SU-DHL-6 (cell line): ENCODE data around the gene NGB.

Source experiments
- H2AFZ ChIP-seq: fragments of 200-600 bp; sonication (generic); 2 replicates; pipeline ENCODE4 v1.6.1; 2014; ENCODE audit warnings: low read depth, mild to moderate bottlenecking, moderate library complexity, mixed read lengths, antibody characterized with exemption, low read length; ENCODE audit not compliant: severe bottlenecking
- H3F3A ChIP-seq: fragments of 200-600 bp; shearing (Covaris generic); 2 replicates; pipeline ENCODE4 v1.6.0; 2016; ENCODE audit warnings: antibody characterized with exemption, mild to moderate bottlenecking; ENCODE audit not compliant: insufficient read depth
- H3K27ac ChIP-seq: fragments of 200-600 bp; sonication (generic); 2 replicates; pipeline ENCODE4 v1.5.1; 2016; ENCODE audit warnings: low read depth, mild to moderate bottlenecking, low read length, moderate library complexity, mixed read lengths
- H3K27me3 ChIP-seq: fragments of 200-600 bp; sonication (generic), shearing (Covaris generic); 2 replicates; pipeline ENCODE4 v1.6.0; 2014; ENCODE audit warnings: mild to moderate bottlenecking, low read length
- H3K36me3 ChIP-seq: fragments of 200-600 bp; sonication (generic); 2 replicates; pipeline ENCODE4 v1.6.1; 2014; ENCODE audit warnings: mild to moderate bottlenecking, low read length, mixed read lengths
- H3K4me2 ChIP-seq: fragments of 300-600, 200-600 bp; shearing (Covaris generic), sonication (generic); 2 replicates; pipeline ENCODE4 v1.6.0; 2014; ENCODE audit warnings: low read length, low read depth, mild to moderate bottlenecking; ENCODE audit not compliant: poor library complexity, severe bottlenecking
- H3K4me3 ChIP-seq: fragments of 200-600 bp; sonication (generic); 2 replicates; pipeline ENCODE4 v1.5.1; 2014; ENCODE audit warnings: antibody characterized with exemption, low read length, mild to moderate bottlenecking, mixed read lengths; ENCODE audit not compliant: insufficient read depth, poor library complexity, severe bottlenecking
- H3K79me2 ChIP-seq: fragments of 200-600 bp; sonication (generic); 2 replicates; pipeline ENCODE4 v1.6.1; 2014; ENCODE audit warnings: mild to moderate bottlenecking, low read length, moderate library complexity; ENCODE audit not compliant: insufficient read depth
- H3K9ac ChIP-seq: fragments of 200-600 bp; sonication (generic); 2 replicates; pipeline ENCODE4 v1.7.0; 2014; ENCODE audit warnings: mild to moderate bottlenecking, low read length
- H3K9me2 ChIP-seq: fragments of 200-600 bp; sonication (generic); replicated peaks from 2 replicates; pipeline ENCODE4 v1.6.1; 2014; ENCODE audit warnings: low read length; ENCODE audit not compliant: insufficient read depth
- H3K9me3 ChIP-seq: fragments of 200-600 bp; sonication (generic); 2 replicates; pipeline ENCODE4 v1.6.1; 2014; ENCODE audit warnings: low read length, mixed read lengths; ENCODE audit not compliant: insufficient read depth
- H4K20me1 ChIP-seq: fragments of 200-600 bp; sonication (generic); 2 replicates; pipeline ENCODE4 v1.6.1; 2014; ENCODE audit warnings: low read depth, mild to moderate bottlenecking, antibody characterized with exemption, low read length, moderate library complexity, mixed read lengths
- CTCF ChIP-seq: fragments of 200-600 bp; sonication (generic); IDR thresholded peaks from one replicate; pipeline ENCODE4 v1.5.1; 2017; ENCODE audit warnings: antibody characterized with exemption, mild to moderate bottlenecking, low read length, moderate library complexity; ENCODE audit not compliant: insufficient read depth, poor library complexity, severe bottlenecking
- EZH2phosphoT487 ChIP-seq: fragments of 200-600 bp; sonication (generic), shearing (Covaris generic); conservative IDR thresholded peaks from 2 replicates; pipeline ENCODE4 v1.6.1; 2018; ENCODE audit warnings: mild to moderate bottlenecking, antibody characterized with exemption, low read length, moderate library complexity, mixed read lengths

NGB gene

GRCh38 chr14:77257700-77258099 lies 13.3 kb downstream of the NGB start:
- Histone ChIP-seq H3K9me2 (no peaks in the 10 kb centered on the region), H3K27me3 (no peaks in the 10 kb centered on the region), H4K20me1 (no peaks in the 10 kb centered on the region), H3K79me2 (no peaks in the 10 kb centered on the region), H3K9ac (no peak overlapping the region), H2AFZ (no peak overlapping the region), H3K27ac (no peak overlapping the region), H3K9me3 (no peaks in the 10 kb centered on the region), H3K36me3 (no peaks in the 10 kb centered on the region), H3K4me3 (no peak overlapping the region), H3F3A (no peaks in the 10 kb centered on the region), H3K4me2 (no peak overlapping the region)
- TF ChIP-seq EZH2phosphoT487 (no peak), CTCF (no peak)

- Histone ChIP-seq H3K36me3 (no peaks in the 10 kb centered on the region), H3K9me3 (no peaks in the 10 kb centered on the region), H3K9me2 (no peaks in the 10 kb centered on the region), H3K27me3 (no peaks in the 10 kb centered on the region), H3K9ac (no peak overlapping the region), H3K4me3 (no peak overlapping the region), H3K4me2 (no peak overlapping the region), H4K20me1 (no peaks in the 10 kb centered on the region), H3F3A (no peaks in the 10 kb centered on the region), H2AFZ (no peak overlapping the region), H3K27ac (no peak overlapping the region), H3K79me2 (no peaks in the 10 kb centered on the region)
- TF ChIP-seq EZH2phosphoT487 (no peak), CTCF (no peak)
Observed at GRCh38 chr14:77256694-77257093, 14.3 kb downstream of the NGB start.

GRCh38 chr14:77253333-77254190 lies 17.4 kb downstream of the NGB start:
- no peak overlapping the region for H2AFZ ChIP-seq
- H3F3A ChIP-seq = no peaks in the 10 kb centered on the region
- H3K9me2 ChIP-seq = no peaks in the 10 kb centered on the region
- H3K9ac ChIP-seq = no peak overlapping the region
- no peaks in the 10 kb centered on the region for H3K9me3 ChIP-seq
- H4K20me1 ChIP-seq = no peaks in the 10 kb centered on the region
- no peak overlapping the region for H3K4me2 ChIP-seq
- H3K4me3 ChIP-seq = no peak overlapping the region
- no peaks in the 10 kb centered on the region for H3K36me3 ChIP-seq
- TF ChIP-seq CTCF (no peak), EZH2phosphoT487 (no peak)
- H3K27ac ChIP-seq = no peak overlapping the region
- H3K27me3 ChIP-seq = no peaks in the 10 kb centered on the region
- H3K79me2 ChIP-seq = no peaks in the 10 kb centered on the region
